Stimulated activated CD8-positive, alpha-beta memory T cell treated with anti-CD3 and anti-CD28 coated beads, Interleukin-4, amount 100 ng/mL, for 48 hours (primary cell): Measurements from ENCODE around the gene PCARE.

Experiments
- DNase-seq: peaks from one replicate; pipeline ENCODE4 v3.0.0-alpha.2; 2020

PCARE gene

DNA sequence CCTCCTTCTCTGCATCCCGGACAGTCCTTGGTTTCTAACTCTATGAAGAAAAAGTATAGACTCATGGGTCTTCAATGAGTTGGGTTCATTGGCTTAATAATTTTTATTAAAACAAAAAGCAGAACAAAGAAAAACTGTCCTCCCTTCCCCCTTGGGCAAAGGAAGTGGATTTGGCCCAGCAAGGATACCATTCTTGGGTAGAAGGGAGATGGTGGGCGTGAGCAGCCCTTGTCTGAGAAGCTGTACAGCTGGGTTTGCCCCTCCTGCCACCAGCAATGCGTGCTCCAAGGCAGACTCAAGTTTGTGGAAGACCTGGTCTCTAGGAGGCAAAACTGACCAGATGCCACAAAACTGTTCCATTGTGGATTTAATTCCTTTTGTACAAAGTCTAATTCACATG lies 12.7 kb downstream of the PCARE start:
- no peak for DNase-seq

- DNase-seq: no peak
These were observed 13.1 kb downstream of the PCARE start for GRCh38 chr2:29061176-29061575.

GRCh38 chr2:29060441-29060840 lies 13.9 kb downstream of the PCARE start:
- no peak for DNase-seq

GRCh38 chr2:29059624-29060023 lies 14.7 kb downstream of the PCARE start:
- no peak for DNase-seq

- no peak for DNase-seq
These were observed 17.3 kb downstream of the PCARE start for GRCh38 chr2:29057006-29057405.

GRCh38 chr2:29056452-29056851 lies 17.9 kb downstream of the PCARE start:
- DNase-seq: peak; percentile 41

DNA sequence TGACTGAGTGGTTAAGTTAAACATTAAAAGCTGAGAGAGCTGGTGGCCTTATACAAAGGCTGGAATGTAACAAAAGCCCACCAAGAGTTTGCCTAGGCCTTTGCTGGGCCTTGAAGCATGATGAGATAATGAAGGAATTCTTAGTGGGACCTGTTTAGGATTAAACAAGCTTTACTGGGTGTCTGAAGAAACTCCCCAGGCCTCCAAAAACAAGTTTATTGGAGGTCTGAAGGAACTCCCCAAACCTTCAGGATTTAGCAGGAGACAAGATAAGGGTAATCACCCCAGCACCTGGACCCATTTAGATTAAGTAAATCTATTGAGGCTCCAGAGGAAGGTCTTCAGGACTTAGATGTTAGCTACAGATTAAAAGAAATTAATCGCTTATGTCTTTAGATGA lies 18.7 kb downstream of the PCARE start:
- no peak for DNase-seq

DNA sequence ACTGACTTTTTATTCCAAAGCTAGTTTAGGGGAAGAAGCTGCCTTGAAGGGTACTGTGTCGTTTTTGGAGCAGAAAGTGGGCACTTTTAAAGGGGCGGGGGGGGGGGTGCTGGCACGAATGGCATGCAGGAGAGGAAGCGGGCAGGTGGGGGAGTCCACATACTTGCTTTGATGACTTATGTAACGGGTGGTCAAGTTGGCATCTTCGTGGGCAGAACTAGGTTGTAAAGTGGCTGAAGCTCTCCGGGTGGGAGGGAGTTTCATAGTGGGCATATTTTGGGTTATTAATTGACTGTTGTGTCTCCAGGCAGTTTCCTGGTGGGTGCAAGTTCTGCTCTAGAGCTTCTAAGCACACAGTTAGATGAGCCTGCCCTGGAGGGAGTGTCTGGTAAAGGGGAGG lies 19.9 kb downstream of the PCARE start:
- no peak for DNase-seq

DNA sequence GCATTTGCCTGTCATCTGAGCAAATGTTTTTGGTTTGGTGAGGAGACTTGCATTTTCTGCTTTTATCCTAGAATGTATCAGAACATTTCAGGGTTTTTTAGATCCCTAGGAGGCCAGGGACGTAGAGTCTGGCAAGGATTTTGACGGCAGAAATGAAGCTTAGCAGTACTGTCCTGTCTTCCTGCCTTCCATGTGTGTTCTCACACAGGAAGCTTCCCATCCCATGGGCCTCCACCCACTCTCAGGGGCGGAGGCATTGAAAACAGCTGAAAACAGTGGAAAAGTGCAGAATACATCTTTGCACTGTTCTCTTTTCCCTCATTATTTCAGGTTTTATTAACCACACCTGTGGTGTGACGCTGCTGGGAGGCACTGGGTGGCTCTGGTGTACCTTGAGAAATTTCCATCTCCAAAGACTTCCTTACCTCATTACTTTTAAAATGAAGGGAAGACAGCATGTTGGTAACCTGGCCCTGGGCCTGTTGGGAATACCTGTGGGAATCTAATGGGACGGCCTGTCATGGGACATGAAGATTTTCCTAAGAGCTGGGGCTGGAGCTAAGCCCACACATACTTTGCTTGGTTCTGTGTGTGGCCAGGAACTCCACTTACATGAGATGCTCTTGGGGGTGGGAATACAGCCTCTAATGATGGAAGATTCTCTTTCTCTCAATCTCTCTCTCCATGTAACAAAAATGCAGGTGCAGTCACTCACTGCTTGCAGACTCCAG lies 20.5 kb downstream of the PCARE start:
- no peak for DNase-seq

GRCh38 chr2:29053223-29053622 lies 21.1 kb downstream of the PCARE start:
- DNase-seq: no peak

- DNase-seq: no peak
These were observed 21.5 kb downstream of the PCARE start for GRCh38 chr2:29052807-29053206.

DNA sequence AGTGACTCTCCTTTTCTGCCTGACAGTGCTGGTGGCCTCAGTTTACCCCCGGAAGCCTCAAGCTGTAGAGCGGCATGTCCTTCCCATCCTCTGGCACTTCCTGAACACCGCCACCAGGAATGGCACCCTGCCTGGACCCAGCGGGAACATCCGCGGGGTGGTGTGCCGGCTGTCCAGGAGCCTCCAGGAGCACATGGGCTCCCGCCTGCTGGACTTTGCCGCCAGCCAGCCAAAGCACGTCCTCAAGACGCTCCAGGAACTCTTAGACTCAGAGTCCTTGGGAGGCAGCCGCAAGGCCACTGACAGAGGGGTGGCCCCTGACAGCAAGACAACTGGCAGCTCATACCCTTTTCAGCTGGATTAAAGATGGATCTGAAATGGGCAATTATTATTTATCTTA lies 22.6 kb downstream of the PCARE start:
- no peak for DNase-seq

- no peak for DNase-seq
These were observed 23.7 kb downstream of the PCARE start for GRCh38 chr2:29050591-29050990.

DNA sequence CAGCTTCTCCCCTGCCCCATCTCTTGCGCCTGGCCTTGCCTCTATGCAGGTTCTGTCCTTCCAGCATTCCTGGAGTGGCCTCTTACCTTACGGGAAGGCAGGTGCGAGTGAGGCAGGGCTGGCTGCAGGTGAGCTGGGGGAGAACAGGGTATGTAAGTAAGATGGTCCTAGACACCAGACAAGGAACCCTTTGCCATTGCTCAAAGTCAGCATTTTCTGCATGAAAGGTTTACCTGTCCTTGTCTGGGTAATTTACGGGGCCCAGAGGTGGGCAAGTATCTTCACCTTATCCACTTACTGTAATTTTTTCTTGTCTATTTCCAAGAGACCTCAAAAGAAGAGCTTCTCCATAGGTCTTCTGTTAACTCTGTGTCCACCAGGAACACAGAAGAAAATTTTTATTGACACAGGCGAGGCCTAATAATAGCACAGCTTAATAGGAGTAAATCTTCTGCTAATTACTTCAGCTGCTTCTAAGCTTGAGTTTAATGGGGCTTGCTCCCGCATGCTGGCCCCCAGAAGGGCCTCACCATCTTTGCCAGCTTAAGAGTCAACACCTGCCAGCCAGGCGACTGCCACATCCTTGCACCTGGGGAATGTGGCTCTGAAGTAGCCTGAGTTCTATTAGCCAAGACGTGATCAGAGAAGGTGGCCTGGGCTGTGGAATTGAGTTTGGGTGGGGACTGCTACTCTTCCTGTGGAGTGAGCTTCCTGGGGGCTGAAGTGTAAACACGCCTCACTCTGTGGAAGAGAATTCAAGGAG lies 27.1 kb downstream of the PCARE start:
- DNase-seq: no peak

DNA sequence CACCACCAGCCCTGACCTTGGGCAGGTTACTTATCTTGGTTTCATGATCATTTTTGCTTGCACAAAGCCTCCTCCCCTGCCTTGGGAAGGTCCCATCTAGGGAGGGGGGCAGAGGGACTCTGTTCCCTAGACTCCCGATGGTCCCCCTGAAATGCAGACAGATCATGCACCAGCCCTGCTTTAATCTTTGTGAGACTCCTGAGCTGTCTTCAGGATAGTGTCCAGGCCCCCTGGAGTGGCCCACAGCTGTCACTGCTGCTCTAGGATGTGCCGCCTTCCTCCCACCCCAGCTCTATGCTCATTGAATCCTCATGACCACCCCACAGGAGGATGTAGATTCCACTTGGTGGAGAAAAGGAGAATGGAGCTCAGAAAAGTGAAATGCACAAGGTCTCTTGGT lies 28.0 kb downstream of the PCARE start:
- DNase-seq: no peak

GRCh38 chr2:29044459-29044858 lies 29.9 kb downstream of the PCARE start:
- no peak for DNase-seq

GRCh38 chr2:29042561-29043075 lies 31.7 kb downstream of the PCARE start:
- DNase-seq: no peak

GRCh38 chr2:29041161-29041660 lies 33.1 kb downstream of the PCARE start:
- DNase-seq: no peak

- DNase-seq: no peak
These were observed 33.8 kb downstream of the PCARE start for GRCh38 chr2:29040552-29040951.

GRCh38 chr2:29039718-29040480 lies 34.4 kb downstream of the PCARE start:
- DNase-seq: no peak

- no peak for DNase-seq
These were observed 39.1 kb downstream of the PCARE start for GRCh38 chr2:29035016-29035745.

GRCh38 chr2:29033656-29034055 lies 40.7 kb downstream of the PCARE start:
- no peak for DNase-seq

DNA sequence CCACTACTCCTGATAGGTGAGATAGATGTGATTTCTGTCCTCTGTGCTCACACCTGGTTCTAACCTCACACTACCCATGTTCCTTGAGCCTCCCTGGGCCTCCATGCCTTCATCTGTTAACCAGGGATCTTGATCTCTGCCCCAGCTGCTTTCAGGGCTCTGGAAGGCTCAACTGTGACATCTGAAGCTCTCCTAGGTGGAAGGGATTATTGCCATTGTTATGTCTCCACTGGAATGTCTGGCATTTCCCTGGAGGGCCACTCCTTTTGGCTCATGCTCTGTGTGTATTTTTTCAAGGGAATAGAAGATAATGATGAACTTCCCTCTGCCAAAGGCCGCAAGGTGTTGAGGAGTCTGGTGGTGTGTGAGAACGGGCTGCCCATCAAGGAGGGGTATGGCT lies 41.2 kb downstream of the PCARE start:
- no peak for DNase-seq
